DOHH2 (cell line): ENCODE results near the gene PRND.
"Not testable (repeated sequence)": the region's sequence is repeated elsewhere in the genome, so short reads cannot be mapped to it uniquely, and the experiment has no call there.

Experiments
- H3F3A ChIP-seq: fragments of 200-600 bp; sonication (generic), shearing (Covaris generic); 2 replicates; pipeline ENCODE4 v1.6.0; 2016; ENCODE audit warnings: antibody characterized with exemption, mild to moderate bottlenecking; ENCODE audit not compliant: control insufficient read depth, insufficient read depth
- H3K27ac ChIP-seq: fragments of 200-600 bp; sonication (generic); 2 replicates; pipeline ENCODE4 v1.5.1; 2014; ENCODE audit warnings: low read depth, mild to moderate bottlenecking, low read length, moderate library complexity
- H3K27me3 ChIP-seq: fragments of 200-600 bp; sonication (generic); 2 replicates; pipeline ENCODE4 v1.6.1; 2014; ENCODE audit warnings: mild to moderate bottlenecking, low read length, mixed read lengths; ENCODE audit not compliant: control insufficient read depth
- H3K36me3 ChIP-seq: fragments of 200-600 bp; sonication (generic); 2 replicates; pipeline ENCODE4 v1.6.1; 2014; ENCODE audit warnings: mild to moderate bottlenecking, low read length, moderate library complexity, mixed read lengths; ENCODE audit not compliant: control insufficient read depth
- H3K4me1 ChIP-seq: fragments of 200-600 bp; sonication (generic); 2 replicates; pipeline ENCODE4 v1.6.1; 2014; ENCODE audit warnings: mild to moderate bottlenecking, low read length, mixed read lengths; ENCODE audit not compliant: control insufficient read depth
- H3K4me2 ChIP-seq: fragments of 200-600 bp; sonication (generic); 2 replicates; pipeline ENCODE4 v1.6.0; 2014; ENCODE audit warnings: mild to moderate bottlenecking, low read length, moderate library complexity
- H3K4me3 ChIP-seq: fragments of 200-600 bp; sonication (generic); 2 replicates; pipeline ENCODE4 v1.5.1; 2014; ENCODE audit warnings: mild to moderate bottlenecking, low read length, mixed read lengths
- H3K79me2 ChIP-seq: fragments of 200-600 bp; sonication (generic); 2 replicates; pipeline ENCODE4 v1.6.1; 2014; ENCODE audit warnings: mild to moderate bottlenecking, low read length, mixed read lengths; ENCODE audit not compliant: control insufficient read depth
- H3K9me2 ChIP-seq: fragments of 200-600 bp; sonication (generic); replicated peaks from 2 replicates; pipeline ENCODE4 v1.6.1; 2014; ENCODE audit warnings: mild to moderate bottlenecking, low read length, mixed read lengths; ENCODE audit not compliant: control insufficient read depth
- H3K9me3 ChIP-seq: fragments of 200-600 bp; sonication (generic); 2 replicates; pipeline ENCODE4 v1.6.1; 2014; ENCODE audit warnings: antibody characterized with exemption, low read length, mixed read lengths; ENCODE audit not compliant: control insufficient read depth, insufficient read depth
- H4K20me1 ChIP-seq: fragments of 200-600 bp; sonication (generic); 2 replicates; pipeline ENCODE4 v1.6.0; 2014; ENCODE audit warnings: low read depth, mild to moderate bottlenecking, antibody characterized with exemption, low read length, moderate library complexity; ENCODE audit not compliant: control insufficient read depth, insufficient read depth
- CTCF ChIP-seq: fragments of 200-600 bp; sonication (generic); IDR thresholded peaks from one replicate; pipeline ENCODE4 v1.5.1; 2014; ENCODE audit warnings: antibody characterized with exemption, mild to moderate bottlenecking, low read depth, low read length; ENCODE audit not compliant: poor library complexity, severe bottlenecking
- EZH2phosphoT487 ChIP-seq: fragments of 200-600 bp; sonication (generic); IDR thresholded peaks from 2 replicates; pipeline ENCODE4 v1.6.1; 2017; ENCODE audit warnings: borderline replicate concordance, mild to moderate bottlenecking, antibody characterized with exemption, low read length, moderate library complexity, mixed read lengths

Gene PRND

GRCh38 chr20:4702562-4703280 is 19.0 kb upstream of the PRND start:
- H3K27ac ChIP-seq = no peak overlapping the region
- peaks cover 14% of the 10 kb centered on the region for H3K4me1 ChIP-seq
- no peaks in the 10 kb centered on the region for H3K9me3 ChIP-seq
- H3F3A ChIP-seq = peaks cover 3% of the 10 kb centered on the region; the same call in 1 of the 2 replicates
- H3K9me2 ChIP-seq = no peaks in the 10 kb centered on the region
- TF ChIP-seq CTCF (no peak), EZH2phosphoT487 (no peak)
- peaks cover 29% of the 10 kb centered on the region for H3K36me3 ChIP-seq
- no peak overlapping the region for H3K4me3 ChIP-seq
- peaks cover 7% of the 10 kb centered on the region for H3K79me2 ChIP-seq
- H3K4me2 ChIP-seq = no peak overlapping the region
- H4K20me1 ChIP-seq = no peaks in the 10 kb centered on the region
- no peaks in the 10 kb centered on the region for H3K27me3 ChIP-seq

DNA sequence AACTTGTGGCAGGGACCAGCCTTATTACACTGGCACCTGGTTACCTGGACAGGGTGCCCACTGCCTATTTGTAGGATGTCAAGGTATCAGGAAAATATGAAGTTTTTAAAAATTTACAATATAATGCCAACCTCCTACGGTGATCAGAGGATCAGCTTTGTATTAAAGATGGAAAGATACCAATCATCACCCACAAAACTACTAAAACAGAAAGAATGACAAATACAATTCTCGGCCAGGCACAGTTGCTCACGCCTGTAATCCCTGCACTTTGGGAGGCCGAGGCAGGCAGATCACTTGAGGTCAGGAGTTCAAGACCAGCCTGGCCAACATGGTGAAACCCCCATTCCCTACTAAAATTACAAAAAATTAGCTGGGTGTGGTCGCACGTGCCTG is 18.4 kb upstream of the PRND start:
- no peak overlapping the region for H3K4me2 ChIP-seq
- TF ChIP-seq EZH2phosphoT487 = no peak
- TF ChIP-seq CTCF = no peak

GRCh38 chr20:4706941-4707340 is 14.8 kb upstream of the PRND start:
- H3F3A ChIP-seq, H3K9me2 ChIP-seq, H3K4me3 ChIP-seq, H3K79me2 ChIP-seq, H4K20me1 ChIP-seq, H3K9me3 ChIP-seq, H3K36me3 ChIP-seq, H3K4me2 ChIP-seq, H3K27me3 ChIP-seq, H3K27ac ChIP-seq: not testable (repeated sequence)
- H3K4me1 ChIP-seq = peaks cover 18% of the 10 kb centered on the region

More for the DNA sequence above, 18.4 kb upstream of the PRND start:
- Histone ChIP-seq H3K4me1 (peaks cover 11% of the 10 kb centered on the region), H3K36me3 (peaks cover 25% of the 10 kb centered on the region), H3K9me3 (no peaks in the 10 kb centered on the region), H3K79me2 (peaks cover 3% of the 10 kb centered on the region; the same call in 1 of the 2 replicates), H3K27me3 (no peaks in the 10 kb centered on the region), H3F3A (peaks cover 3% of the 10 kb centered on the region; the same call in 1 of the 2 replicates), H4K20me1 (no peaks in the 10 kb centered on the region), H3K4me3 (no peak overlapping the region), H3K27ac (no peak overlapping the region), H3K9me2 (no peaks in the 10 kb centered on the region)

GRCh38 chr20:4708036-4708435 is 13.7 kb upstream of the PRND start:
- Histone ChIP-seq H3K4me2 (no peak overlapping the region), H4K20me1 (no peaks in the 10 kb centered on the region), H3K4me3 (no peak overlapping the region), H3K4me1 (peaks cover 18% of the 10 kb centered on the region), H3K36me3 (no peaks in the 10 kb centered on the region), H3F3A (no peaks in the 10 kb centered on the region), H3K79me2 (no peaks in the 10 kb centered on the region), H3K9me2 (no peaks in the 10 kb centered on the region), H3K27me3 (no peaks in the 10 kb centered on the region), H3K27ac (no peak overlapping the region), H3K9me3 (no peaks in the 10 kb centered on the region)
- TF ChIP-seq CTCF (no peak), EZH2phosphoT487 (no peak)
